GM12874 (cell line): Measurements from ENCODE around the gene PIK3CB.

Experiments
- CTCF ChIP-seq: IDR thresholded peaks from 2 replicates; pipeline ENCODE4 v1.5.1; 2011; ENCODE audit warnings: low read depth, mild to moderate bottlenecking, control low read depth, low read length, moderate library complexity; ENCODE audit not compliant: insufficient read depth

Gene PIK3CB

GRCh38 chr3:138747225-138747624 lies 87.5 kb downstream of the PIK3CB start:
- TF ChIP-seq CTCF = no peak

- TF ChIP-seq CTCF = no peak
These were observed 94.7 kb downstream of the PIK3CB start for GRCh38 chr3:138740072-138740471.

GRCh38 chr3:138732456-138732855 lies 102.3 kb downstream of the PIK3CB start:
- no peak for TF ChIP-seq CTCF

- no peak for TF ChIP-seq CTCF
These were observed 107.6 kb downstream of the PIK3CB start for GRCh38 chr3:138726946-138727730.

- no peak for TF ChIP-seq CTCF
These were observed 109.6 kb downstream of the PIK3CB start for GRCh38 chr3:138725116-138725515.

- no peak for TF ChIP-seq CTCF
These were observed 110.3 kb downstream of the PIK3CB start for GRCh38 chr3:138724443-138724842.

GRCh38 chr3:138718849-138719248 lies 115.9 kb downstream of the PIK3CB start:
- no peak for TF ChIP-seq CTCF
